Parathyroid adenoma (tissue), 2 donors: Measurements from ENCODE around the gene CSE1L.

Source experiments
- H2AFZ ChIP-seq: fragments of 300-600 bp; sonication (generic); one replicate; pipeline ENCODE4 v1.7.0; 2017; ENCODE audit warnings: antibody characterized with exemption, mild to moderate bottlenecking
- H3K27ac ChIP-seq: fragments of 300-600 bp; sonication (generic); one replicate; pipeline ENCODE4 v1.7.0; 2017
- H3K27me3 ChIP-seq: fragments of 300-600 bp; sonication (generic); one replicate; pipeline ENCODE4 v1.7.0; 2017; ENCODE audit warnings: low read length; ENCODE audit not compliant: control insufficient read depth, insufficient read depth
- H3K36me3 ChIP-seq: fragments of 300-600 bp; sonication (generic); one replicate; pipeline ENCODE4 v1.7.0; 2017; ENCODE audit warnings: low read length; ENCODE audit not compliant: control insufficient read depth, insufficient read depth
- H3K4me1 ChIP-seq: fragments of 300-600 bp; sonication (generic); one replicate; pipeline ENCODE4 v1.7.0; 2017; ENCODE audit warnings: control low read depth
- H3K4me2 ChIP-seq: fragments of 300-600 bp; sonication (generic); one replicate; pipeline ENCODE4 v1.7.0; 2017; ENCODE audit warnings: low read length
- H3K4me3 ChIP-seq: fragments of 300-600 bp; sonication (generic); one replicate; pipeline ENCODE4 v1.7.0; 2017; ENCODE audit warnings: low read depth, low read length
- H3K79me2 ChIP-seq: fragments of 300-600 bp; sonication (generic); one replicate; pipeline ENCODE4 v1.7.0; 2017; ENCODE audit warnings: control low read depth
- H3K9ac ChIP-seq: fragments of 300-600 bp; sonication (generic); one replicate; pipeline ENCODE4 v1.7.0; 2017; ENCODE audit warnings: mild to moderate bottlenecking
- H3K9me3 ChIP-seq: fragments of 300-600 bp; sonication (generic); one replicate; pipeline ENCODE4 v1.7.0; 2017; ENCODE audit warnings: low read length; ENCODE audit not compliant: control insufficient read depth
- CTCF ChIP-seq: fragments of 300-600 bp; sonication (generic); IDR thresholded peaks from one replicate; pipeline ENCODE4 v1.7.0; 2017; ENCODE audit warnings: antibody characterized with exemption, mild to moderate bottlenecking
- donor health status: primary hyperparathyroidism.

CSE1L gene

DNA sequence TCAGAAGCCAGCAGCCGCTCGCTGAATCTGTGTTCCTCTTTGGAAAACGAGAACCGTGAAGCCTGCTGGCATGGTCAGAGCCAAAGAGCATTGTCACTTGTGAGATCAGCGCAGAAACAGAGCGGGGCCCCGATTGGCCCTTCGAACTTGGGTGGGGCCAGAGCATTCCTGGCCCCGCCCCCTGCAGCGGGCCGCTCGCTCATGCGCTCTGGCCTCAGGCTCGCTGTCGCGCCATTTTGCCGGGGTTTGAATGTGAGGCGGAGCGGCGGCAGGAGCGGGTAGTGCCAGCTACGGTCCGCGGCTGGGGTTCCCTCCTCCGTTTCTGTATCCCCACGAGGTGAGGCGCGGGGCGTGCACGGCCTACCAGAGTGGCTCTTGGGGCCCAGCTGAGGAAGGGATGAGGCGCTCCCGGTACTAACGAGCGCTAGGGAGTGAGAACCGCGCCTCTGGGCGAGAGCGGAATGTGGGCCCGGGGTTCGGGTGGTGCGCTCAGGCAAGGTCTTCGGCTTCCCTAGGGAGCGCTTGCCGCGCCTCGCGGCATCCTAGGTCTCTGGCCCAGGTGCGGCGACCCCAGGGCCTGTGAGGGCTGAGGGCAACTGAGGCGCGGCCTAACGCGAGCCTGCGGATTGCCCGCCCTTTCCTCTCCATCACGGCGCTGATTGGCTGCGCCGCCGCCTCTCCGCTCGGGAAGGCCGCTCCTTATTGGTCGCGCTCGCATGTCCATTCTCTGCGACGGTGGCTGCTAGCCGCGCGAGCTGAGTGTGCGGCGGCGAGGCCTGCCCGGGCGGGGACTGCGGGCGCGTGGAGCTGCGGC, at the start of gene CSE1L:
TSS of gene CSE1L (plus strand) at position 226 of the 814 bp plus-strand sequence. CDS start 12,152 bp downstream, outside the sequence.
- Histone ChIP-seq H3K4me3 (peak within 1 kb of the TSS; percentile 98), H3K4me2 (peak within 1 kb of the TSS; percentile 81), H3K27me3 (no peaks in the 10 kb centered on the region), H3K4me1 (peaks cover 10% of the 10 kb centered on the region), H3K79me2 (peaks cover 38% of the 10 kb centered on the region), H2AFZ (peak within 1 kb of the TSS; percentile 85), H3K27ac (peak within 1 kb of the TSS; percentile 68), H3K9me3 (no peaks in the 10 kb centered on the region), H3K9ac (no peak within 1 kb of the TSS), H3K36me3 (no peaks in the 10 kb centered on the region)
- no peak for TF ChIP-seq CTCF

GRCh38 chr20:48999890-49000870, 45.9 kb upstream of the CSE1L start:
- no peak overlapping the region for H3K27ac ChIP-seq
- H3K4me3 ChIP-seq, result no peak overlapping the region
- no peak overlapping the region for H2AFZ ChIP-seq
- H3K9me3 ChIP-seq, result no peaks in the 10 kb centered on the region
- H3K27me3 ChIP-seq, result no peaks in the 10 kb centered on the region
- no peak overlapping the region for H3K4me2 ChIP-seq
- H3K9ac ChIP-seq, result no peak overlapping the region
- no peaks in the 10 kb centered on the region for H3K4me1 ChIP-seq
- no peaks in the 10 kb centered on the region for H3K79me2 ChIP-seq
- no peaks in the 10 kb centered on the region for H3K36me3 ChIP-seq
- no peak for TF ChIP-seq CTCF

GRCh38 chr20:49001741-49002140, 44.4 kb upstream of the CSE1L start:
- Histone ChIP-seq H3K27ac (no peak overlapping the region), H3K36me3 (no peaks in the 10 kb centered on the region), H2AFZ (no peak overlapping the region), H3K4me2 (no peak overlapping the region), H3K79me2 (peaks cover under 1% of the 10 kb centered on the region), H3K9ac (no peak overlapping the region), H3K4me3 (no peak overlapping the region), H3K4me1 (no peaks in the 10 kb centered on the region), H3K9me3 (no peaks in the 10 kb centered on the region), H3K27me3 (no peaks in the 10 kb centered on the region)
- TF ChIP-seq CTCF, result no peak

- Histone ChIP-seq H3K27ac (no peak overlapping the region), H3K36me3 (no peaks in the 10 kb centered on the region)
- TF ChIP-seq CTCF, result no peak
These were observed 39.6 kb upstream of the CSE1L start for GRCh38 chr20:49006446-49006980.

More at GRCh38 chr20:49006446-49006980, 39.6 kb upstream of the CSE1L start:
- H3K4me1 ChIP-seq, result no peaks in the 10 kb centered on the region
- no peak overlapping the region for H3K9ac ChIP-seq
- H3K4me2 ChIP-seq, result no peak overlapping the region
- H3K27me3 ChIP-seq, result no peaks in the 10 kb centered on the region
- H2AFZ ChIP-seq, result no peak overlapping the region
- peaks cover 2% of the 10 kb centered on the region for H3K79me2 ChIP-seq
- H3K4me3 ChIP-seq, result no peak overlapping the region
- no peaks in the 10 kb centered on the region for H3K9me3 ChIP-seq
